HEK293 (cell line): ENCODE data around the gene CDH11.

Experiments used
- CTCF ChIA-PET: fragments of 350-600 bp; formaldehyde crosslinking; extraction: SDS; loops from one replicate; lab custom pipeline; 2021; ENCODE audit warnings: antibody characterized with exemption; lab: Yijun Ruan, JAX
- POLR2A ChIA-PET: fragments of 300-600 bp; formaldehyde crosslinking; extraction: SDS; loops from one replicate; lab custom pipeline; 2020; ENCODE audit warnings: antibody characterized with exemption, inconsistent platforms; lab: Yijun Ruan, JAX
- H3K27ac ChIP-seq: fragments of 200-500 bp; sonication (Bioruptor generic); 2 replicates; pipeline ENCODE4 v1.5.1; 2014; ENCODE audit warnings: low read depth, low read length, control low read depth, inconsistent platforms; ENCODE audit errors: extremely low read depth
- H3K36me3 ChIP-seq, 2 experiments: fragments of 200-500 bp in 1 of 2; sonication (Bioruptor generic) in 1 of 2; 1 replicate in 1 of 2; 2 replicates in 1 of 2; pipeline ENCODE4 v1.5.1; 2014 to 2017; ENCODE audit warnings: inconsistent platforms in 2 of 2, low read length in 2 of 2; ENCODE audit not compliant: control insufficient read depth in 2 of 2, insufficient read depth in 1 of 2
- H3K4me1 ChIP-seq: fragments of 200-500 bp; sonication (Bioruptor generic); 2 replicates; pipeline ENCODE4 v1.5.1; 2014; ENCODE audit warnings: mild to moderate bottlenecking, low read length, inconsistent platforms; ENCODE audit not compliant: control insufficient read depth, insufficient read depth
- H3K4me3 ChIP-seq: 2 replicates; pipeline ENCODE4 v1.5.1; 2011; ENCODE audit warnings: low read depth, mild to moderate bottlenecking, control low read depth, low read length, moderate library complexity
- H3K9me3 ChIP-seq: fragments of 200-500 bp; sonication (Bioruptor generic); 2 replicates; pipeline ENCODE4 v1.5.1; 2014; ENCODE audit warnings: low read depth, low read length, inconsistent platforms; ENCODE audit not compliant: control insufficient read depth, insufficient read depth
- GLIS1 ChIP-seq: fragments of 450-650 bp; formaldehyde crosslinking; IDR thresholded peaks from 2 replicates; pipeline ENCODE4 v1.5.1; 2016; ENCODE audit warnings: missing biosample characterization, missing genetic modification characterization
- MZF1 ChIP-seq: fragments of 450-650 bp; formaldehyde crosslinking; IDR thresholded peaks from 2 replicates; pipeline ENCODE4 v1.5.1; 2017; ENCODE audit warnings: missing biosample characterization, missing genetic modification characterization, borderline replicate concordance
- SALL2 ChIP-seq: fragments of 450-650 bp; formaldehyde crosslinking; IDR thresholded peaks from 2 replicates; pipeline ENCODE4 v1.5.0; 2017; ENCODE audit warnings: missing biosample characterization, mild to moderate bottlenecking, missing genetic modification characterization, borderline replicate concordance
- WT1 ChIP-seq: fragments of 450-650 bp; formaldehyde crosslinking; IDR thresholded peaks from 2 replicates; pipeline ENCODE4 v1.5.1; 2016; ENCODE audit warnings: missing biosample characterization, missing genetic modification characterization
- ZFP37 ChIP-seq: fragments of 450-650 bp; formaldehyde crosslinking; IDR thresholded peaks from 2 replicates; pipeline ENCODE4 v1.5.1; 2016; ENCODE audit warnings: missing biosample characterization, missing genetic modification characterization
- ZNF132 ChIP-seq: fragments of 450-650 bp; formaldehyde crosslinking; IDR thresholded peaks from 2 replicates; pipeline ENCODE4 v1.5.1; 2017; ENCODE audit warnings: missing biosample characterization, missing genetic modification characterization, borderline replicate concordance
- ZNF184 ChIP-seq: fragments of 450-650 bp; IDR thresholded peaks from 2 replicates; pipeline ENCODE4 v1.5.1; 2018; ENCODE audit warnings: missing biosample characterization, mild to moderate bottlenecking, missing genetic modification characterization
- ZNF2 ChIP-seq: fragments of 450-650 bp; formaldehyde crosslinking; IDR thresholded peaks from 2 replicates; pipeline ENCODE4 v1.5.1; 2016; ENCODE audit warnings: missing biosample characterization, missing genetic modification characterization
- ZNF223 ChIP-seq: fragments of 450-650 bp; formaldehyde crosslinking; IDR thresholded peaks from 2 replicates; pipeline ENCODE4 v1.5.1; 2016; ENCODE audit warnings: missing biosample characterization, missing genetic modification characterization
- ZNF530 ChIP-seq: fragments of 450-650 bp; formaldehyde crosslinking; IDR thresholded peaks from 2 replicates; pipeline ENCODE4 v1.5.1; 2016; ENCODE audit warnings: low read depth, missing biosample characterization, missing genetic modification characterization
- ZNF596 ChIP-seq: fragments of 450-650 bp; IDR thresholded peaks from 2 replicates; pipeline ENCODE4 v1.5.0; 2018; ENCODE audit warnings: missing biosample characterization, mild to moderate bottlenecking, missing genetic modification characterization, moderate library complexity
- ZNF626 ChIP-seq: fragments of 450-650 bp; sonication (Bioruptor Pico); formaldehyde crosslinking; IDR thresholded peaks from 2 replicates; pipeline ENCODE4 v1.5.1; 2018; ENCODE audit warnings: missing biosample characterization, missing genetic modification characterization, inconsistent platforms
- TF ChIP-seq, protein P1 (sequence below): sonication (generic); formaldehyde crosslinking; IDR thresholded peaks from 2 replicates; pipeline ENCODE4 v1.8.1; 2022; ENCODE audit warnings: mild to moderate bottlenecking, moderate library complexity, missing genetic modification reagents
- TF ChIP-seq, protein P2 (sequence below): fragments of 450-650 bp; formaldehyde crosslinking; IDR thresholded peaks from 2 replicates; pipeline ENCODE4 v1.5.1; 2016; ENCODE audit warnings: missing biosample characterization, missing genetic modification characterization
- TF ChIP-seq, protein P3 (sequence below): fragments of 450-650 bp; formaldehyde crosslinking; IDR thresholded peaks from 2 replicates; pipeline ENCODE4 v1.5.1; 2017; ENCODE audit warnings: missing biosample characterization, missing genetic modification characterization
- TF ChIP-seq, protein P4 (sequence below): fragments of 450-650 bp; formaldehyde crosslinking; IDR thresholded peaks from 2 replicates; pipeline ENCODE4 v1.5.1; 2016; ENCODE audit warnings: missing biosample characterization, missing genetic modification characterization
- TF ChIP-seq, protein P5 (sequence below): fragments of 450-650 bp; formaldehyde crosslinking; IDR thresholded peaks from 2 replicates; pipeline ENCODE4 v1.5.1; 2016; ENCODE audit warnings: missing biosample characterization, missing genetic modification characterization
- TF ChIP-seq, protein P6 (sequence below): fragments of 450-650 bp; formaldehyde crosslinking; IDR thresholded peaks from 2 replicates; pipeline ENCODE4 v1.5.1; 2016; ENCODE audit warnings: missing biosample characterization, missing genetic modification characterization, borderline replicate concordance
- TF ChIP-seq, protein P7 (sequence below): fragments of 450-650 bp; formaldehyde crosslinking; IDR thresholded peaks from 2 replicates; pipeline ENCODE4 v1.5.1; 2016; ENCODE audit warnings: missing biosample characterization, missing genetic modification characterization

Gene CDH11

DNA sequence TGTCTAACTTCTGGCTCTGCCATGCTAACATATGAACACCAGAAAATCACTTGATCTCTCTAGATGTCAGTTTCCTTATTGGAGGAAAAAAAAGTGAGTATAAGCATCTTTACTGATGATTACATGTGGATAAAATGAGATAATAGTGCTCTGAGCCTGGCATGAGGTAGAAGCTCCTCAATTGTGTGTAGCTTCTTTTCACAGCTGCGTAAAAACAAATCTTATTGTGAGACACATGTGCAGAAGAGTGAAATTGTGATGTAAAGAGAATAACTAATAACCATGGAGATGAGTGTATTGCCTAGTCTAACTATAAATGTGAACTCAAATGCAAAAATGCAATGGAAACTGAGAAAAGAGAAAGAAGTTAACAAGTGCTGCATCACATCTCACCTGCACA, 44.7 kb downstream of the CDH11 start:
- Histone ChIP-seq H3K4me3 (no peak overlapping the region), H3K27ac (no peak overlapping the region), H3K36me3 (no peaks in the 10 kb centered on the region), H3K4me1 (no peaks in the 10 kb centered on the region), H3K9me3 (no peaks in the 10 kb centered on the region)
- POLR2A ChIA-PET, result no interaction called here
- TF ChIP-seq ZNF530 (tag by site-specific recombination) (no peak), GLIS1 (tag by site-specific recombination) (no peak), ZNF184 (no peak), ZNF132 (tag by site-specific recombination) (no peak), SALL2 (tag by site-specific recombination) (no peak), ZFP37 (tag by site-specific recombination) (no peak), ZNF626 (tag by site-specific recombination) (no peak), ZNF2 (tag by site-specific recombination) (no peak), WT1 (tag by site-specific recombination) (no peak), ZNF223 (tag by site-specific recombination) (no peak), MZF1 (tag by site-specific recombination) (no peak), ZNF596 (tag by site-specific recombination) (no peak)
- TF ChIP-seq, protein P1, sequence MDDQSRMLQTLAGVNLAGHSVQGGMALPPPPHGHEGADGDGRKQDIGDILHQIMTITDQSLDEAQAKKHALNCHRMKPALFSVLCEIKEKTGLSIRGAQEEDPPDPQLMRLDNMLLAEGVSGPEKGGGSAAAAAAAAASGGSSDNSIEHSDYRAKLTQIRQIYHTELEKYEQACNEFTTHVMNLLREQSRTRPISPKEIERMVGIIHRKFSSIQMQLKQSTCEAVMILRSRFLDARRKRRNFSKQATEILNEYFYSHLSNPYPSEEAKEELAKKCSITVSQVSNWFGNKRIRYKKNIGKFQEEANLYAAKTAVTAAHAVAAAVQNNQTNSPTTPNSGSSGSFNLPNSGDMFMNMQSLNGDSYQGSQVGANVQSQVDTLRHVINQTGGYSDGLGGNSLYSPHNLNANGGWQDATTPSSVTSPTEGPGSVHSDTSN (CRISPR knock-in tag), result no peak
- TF ChIP-seq, protein P2, sequence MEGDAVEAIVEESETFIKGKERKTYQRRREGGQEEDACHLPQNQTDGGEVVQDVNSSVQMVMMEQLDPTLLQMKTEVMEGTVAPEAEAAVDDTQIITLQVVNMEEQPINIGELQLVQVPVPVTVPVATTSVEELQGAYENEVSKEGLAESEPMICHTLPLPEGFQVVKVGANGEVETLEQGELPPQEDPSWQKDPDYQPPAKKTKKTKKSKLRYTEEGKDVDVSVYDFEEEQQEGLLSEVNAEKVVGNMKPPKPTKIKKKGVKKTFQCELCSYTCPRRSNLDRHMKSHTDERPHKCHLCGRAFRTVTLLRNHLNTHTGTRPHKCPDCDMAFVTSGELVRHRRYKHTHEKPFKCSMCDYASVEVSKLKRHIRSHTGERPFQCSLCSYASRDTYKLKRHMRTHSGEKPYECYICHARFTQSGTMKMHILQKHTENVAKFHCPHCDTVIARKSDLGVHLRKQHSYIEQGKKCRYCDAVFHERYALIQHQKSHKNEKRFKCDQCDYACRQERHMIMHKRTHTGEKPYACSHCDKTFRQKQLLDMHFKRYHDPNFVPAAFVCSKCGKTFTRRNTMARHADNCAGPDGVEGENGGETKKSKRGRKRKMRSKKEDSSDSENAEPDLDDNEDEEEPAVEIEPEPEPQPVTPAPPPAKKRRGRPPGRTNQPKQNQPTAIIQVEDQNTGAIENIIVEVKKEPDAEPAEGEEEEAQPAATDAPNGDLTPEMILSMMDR (tag by site-specific recombination), result no peak
- TF ChIP-seq, protein P3, sequence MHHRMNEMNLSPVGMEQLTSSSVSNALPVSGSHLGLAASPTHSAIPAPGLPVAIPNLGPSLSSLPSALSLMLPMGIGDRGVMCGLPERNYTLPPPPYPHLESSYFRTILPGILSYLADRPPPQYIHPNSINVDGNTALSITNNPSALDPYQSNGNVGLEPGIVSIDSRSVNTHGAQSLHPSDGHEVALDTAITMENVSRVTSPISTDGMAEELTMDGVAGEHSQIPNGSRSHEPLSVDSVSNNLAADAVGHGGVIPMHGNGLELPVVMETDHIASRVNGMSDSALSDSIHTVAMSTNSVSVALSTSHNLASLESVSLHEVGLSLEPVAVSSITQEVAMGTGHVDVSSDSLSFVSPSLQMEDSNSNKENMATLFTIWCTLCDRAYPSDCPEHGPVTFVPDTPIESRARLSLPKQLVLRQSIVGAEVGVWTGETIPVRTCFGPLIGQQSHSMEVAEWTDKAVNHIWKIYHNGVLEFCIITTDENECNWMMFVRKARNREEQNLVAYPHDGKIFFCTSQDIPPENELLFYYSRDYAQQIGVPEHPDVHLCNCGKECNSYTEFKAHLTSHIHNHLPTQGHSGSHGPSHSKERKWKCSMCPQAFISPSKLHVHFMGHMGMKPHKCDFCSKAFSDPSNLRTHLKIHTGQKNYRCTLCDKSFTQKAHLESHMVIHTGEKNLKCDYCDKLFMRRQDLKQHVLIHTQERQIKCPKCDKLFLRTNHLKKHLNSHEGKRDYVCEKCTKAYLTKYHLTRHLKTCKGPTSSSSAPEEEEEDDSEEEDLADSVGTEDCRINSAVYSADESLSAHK (tag by site-specific recombination), result no peak
- TF ChIP-seq, protein P4, sequence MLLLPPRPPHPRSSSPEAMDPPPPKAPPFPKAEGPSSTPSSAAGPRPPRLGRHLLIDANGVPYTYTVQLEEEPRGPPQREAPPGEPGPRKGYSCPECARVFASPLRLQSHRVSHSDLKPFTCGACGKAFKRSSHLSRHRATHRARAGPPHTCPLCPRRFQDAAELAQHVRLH (tag by site-specific recombination), result no peak
- TF ChIP-seq, protein P5, sequence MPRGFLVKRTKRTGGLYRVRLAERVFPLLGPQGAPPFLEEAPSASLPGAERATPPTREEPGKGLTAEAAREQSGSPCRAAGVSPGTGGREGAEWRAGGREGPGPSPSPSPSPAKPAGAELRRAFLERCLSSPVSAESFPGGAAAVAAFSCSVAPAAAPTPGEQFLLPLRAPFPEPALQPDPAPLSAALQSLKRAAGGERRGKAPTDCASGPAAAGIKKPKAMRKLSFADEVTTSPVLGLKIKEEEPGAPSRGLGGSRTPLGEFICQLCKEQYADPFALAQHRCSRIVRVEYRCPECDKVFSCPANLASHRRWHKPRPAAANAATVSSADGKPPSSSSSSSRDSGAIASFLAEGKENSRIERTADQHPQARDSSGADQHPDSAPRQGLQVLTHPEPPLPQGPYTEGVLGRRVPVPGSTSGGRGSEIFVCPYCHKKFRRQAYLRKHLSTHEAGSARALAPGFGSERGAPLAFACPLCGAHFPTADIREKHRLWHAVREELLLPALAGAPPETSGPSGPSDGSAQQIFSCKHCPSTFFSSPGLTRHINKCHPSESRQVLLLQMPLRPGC (tag by site-specific recombination), result no peak
- CTCF ChIA-PET, result no interaction called here

DNA sequence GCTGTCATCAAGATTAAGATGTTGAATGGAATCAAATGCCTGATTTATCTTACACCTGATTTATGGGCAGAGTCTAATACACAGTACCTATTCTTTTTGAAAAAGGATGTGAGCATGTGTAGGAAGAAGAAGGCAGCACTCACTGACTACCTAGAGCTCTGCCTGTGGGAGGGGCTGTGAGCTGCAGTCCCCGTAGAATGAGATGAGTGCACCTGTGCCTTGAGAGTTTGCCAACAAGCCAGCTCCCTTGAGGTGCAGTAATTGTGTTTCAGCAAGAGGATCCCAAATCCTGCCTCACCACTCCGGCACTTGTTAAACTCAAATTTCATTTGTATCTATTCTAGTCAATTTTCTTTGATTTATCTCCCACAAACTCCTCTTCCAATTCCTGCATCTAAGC, 46.0 kb downstream of the CDH11 start:
- POLR2A ChIA-PET, result no interaction called here
- TF ChIP-seq, protein P6, sequence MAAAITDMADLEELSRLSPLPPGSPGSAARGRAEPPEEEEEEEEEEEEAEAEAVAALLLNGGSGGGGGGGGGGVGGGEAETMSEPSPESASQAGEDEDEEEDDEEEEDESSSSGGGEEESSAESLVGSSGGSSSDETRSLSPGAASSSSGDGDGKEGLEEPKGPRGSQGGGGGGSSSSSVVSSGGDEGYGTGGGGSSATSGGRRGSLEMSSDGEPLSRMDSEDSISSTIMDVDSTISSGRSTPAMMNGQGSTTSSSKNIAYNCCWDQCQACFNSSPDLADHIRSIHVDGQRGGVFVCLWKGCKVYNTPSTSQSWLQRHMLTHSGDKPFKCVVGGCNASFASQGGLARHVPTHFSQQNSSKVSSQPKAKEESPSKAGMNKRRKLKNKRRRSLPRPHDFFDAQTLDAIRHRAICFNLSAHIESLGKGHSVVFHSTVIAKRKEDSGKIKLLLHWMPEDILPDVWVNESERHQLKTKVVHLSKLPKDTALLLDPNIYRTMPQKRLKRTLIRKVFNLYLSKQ (tag by site-specific recombination), result no peak
- TF ChIP-seq, protein P3 (tag by site-specific recombination), result no peak
- TF ChIP-seq, protein P5 (tag by site-specific recombination), result no peak
- TF ChIP-seq, protein P7, sequence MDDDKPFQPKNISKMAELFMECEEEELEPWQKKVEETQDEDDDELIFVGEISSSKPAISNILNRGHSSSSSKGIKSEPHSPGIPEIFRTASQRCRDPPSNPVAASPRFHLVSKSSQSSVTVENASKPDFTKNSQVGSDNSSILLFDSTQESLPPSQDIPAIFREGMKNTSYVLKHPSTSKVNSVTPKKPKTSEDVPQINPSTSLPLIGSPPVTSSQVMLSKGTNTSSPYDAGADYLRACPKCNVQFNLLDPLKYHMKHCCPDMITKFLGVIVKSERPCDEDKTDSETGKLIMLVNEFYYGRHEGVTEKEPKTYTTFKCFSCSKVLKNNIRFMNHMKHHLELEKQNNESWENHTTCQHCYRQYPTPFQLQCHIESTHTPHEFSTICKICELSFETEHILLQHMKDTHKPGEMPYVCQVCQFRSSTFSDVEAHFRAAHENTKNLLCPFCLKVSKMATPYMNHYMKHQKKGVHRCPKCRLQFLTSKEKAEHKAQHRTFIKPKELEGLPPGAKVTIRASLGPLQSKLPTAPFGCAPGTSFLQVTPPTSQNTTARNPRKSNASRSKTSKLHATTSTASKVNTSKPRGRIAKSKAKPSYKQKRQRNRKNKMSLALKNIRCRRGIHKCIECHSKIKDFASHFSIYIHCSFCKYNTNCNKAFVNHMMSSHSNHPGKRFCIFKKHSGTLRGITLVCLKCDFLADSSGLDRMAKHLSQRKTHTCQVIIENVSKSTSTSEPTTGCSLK (tag by site-specific recombination), result no peak

More for the DNA sequence above, 46.0 kb downstream of the CDH11 start:
- no peaks in the 10 kb centered on the region for H3K9me3 ChIP-seq
- H3K27ac ChIP-seq, result no peak overlapping the region
- H3K36me3 ChIP-seq, result no peaks in the 10 kb centered on the region
- no peaks in the 10 kb centered on the region for H3K4me1 ChIP-seq
- CTCF ChIA-PET, result no interaction called here
- no peak overlapping the region for H3K4me3 ChIP-seq
